NCI-H1092 (cell line): ENCODE data around the gene CLSTN3.
"Not testable (repeated sequence)": the region's sequence is repeated elsewhere in the genome, so short reads cannot be mapped to it uniquely, and the experiment has no call there.

Experiments used
- DNase-seq: peaks from one replicate; lab custom pipeline; 2025; lab: John Stamatoyannopoulos, UW

CLSTN3 gene

GRCh38 chr12:7150356-7150755 lies 20.2 kb downstream of the CLSTN3 start:
- no peak for DNase-seq

- DNase-seq = no peak
Measured at GRCh38 chr12:7150841-7151240, 20.7 kb downstream of the CLSTN3 start.

GRCh38 chr12:7151532-7151931 lies 21.4 kb downstream of the CLSTN3 start:
- no peak for DNase-seq

- no peak for DNase-seq
Measured at GRCh38 chr12:7152818-7153217, 22.6 kb downstream of the CLSTN3 start.

GRCh38 chr12:7154042-7154441 lies 23.9 kb downstream of the CLSTN3 start:
- no peak for DNase-seq

- no peak for DNase-seq
Measured at GRCh38 chr12:7154901-7155470, 24.8 kb downstream of the CLSTN3 start.

GRCh38 chr12:7155471-7156034 lies 25.4 kb downstream of the CLSTN3 start:
- DNase-seq = no peak

GRCh38 chr12:7156259-7157197 lies 26.4 kb downstream of the CLSTN3 start:
- DNase-seq = no peak

- DNase-seq = no peak
Measured at GRCh38 chr12:7157391-7157790, 27.2 kb downstream of the CLSTN3 start.

GRCh38 chr12:7158781-7159609 lies 28.8 kb downstream of the CLSTN3 start:
- DNase-seq = no peak

GRCh38 chr12:7160183-7160582 lies 30.0 kb downstream of the CLSTN3 start:
- no peak for DNase-seq

GRCh38 chr12:7161327-7161726 lies 31.2 kb downstream of the CLSTN3 start:
- DNase-seq = no peak

- no peak for DNase-seq
Measured at GRCh38 chr12:7161811-7162210, 31.6 kb downstream of the CLSTN3 start.

- peak; percentile 40 for DNase-seq
Measured at GRCh38 chr12:7162691-7163114, 32.5 kb downstream of the CLSTN3 start.

GRCh38 chr12:7169951-7170350 lies 39.8 kb downstream of the CLSTN3 start:
- DNase-seq = no peak

GRCh38 chr12:7171854-7172253 lies 41.7 kb downstream of the CLSTN3 start:
- no peak for DNase-seq

- DNase-seq = no peak
Measured at GRCh38 chr12:7175493-7175892, 45.3 kb downstream of the CLSTN3 start.

- no peak for DNase-seq
Measured at GRCh38 chr12:7176595-7176994, 46.4 kb downstream of the CLSTN3 start.

GRCh38 chr12:7178481-7178880 lies 48.3 kb downstream of the CLSTN3 start:
- DNase-seq = no peak

GRCh38 chr12:7180685-7181084 lies 50.5 kb downstream of the CLSTN3 start:
- no peak for DNase-seq

- not testable (repeated sequence) for DNase-seq
Measured at GRCh38 chr12:7186058-7186457, 55.9 kb downstream of the CLSTN3 start.
